ENCODE measurements around the gene CNTNAP2.

The CNTNAP2 gene

GRCh38 chr7:146788008-146788407, 671.4 kb downstream of the CNTNAP2 start:
- no peak for DNase-seq

- no peak for DNase-seq
Observed at GRCh38 chr7:146791344-146792285, 675.0 kb downstream of the CNTNAP2 start.

- no peak for DNase-seq
Observed at GRCh38 chr7:146804620-146805019, 688.0 kb downstream of the CNTNAP2 start.

- no peak for DNase-seq
Observed at GRCh38 chr7:146805082-146805481, 688.5 kb downstream of the CNTNAP2 start.

- no peak for DNase-seq
Observed at GRCh38 chr7:146826329-146826728, 709.7 kb downstream of the CNTNAP2 start.

- no peak for DNase-seq
Observed at GRCh38 chr7:146830686-146831085, 714.1 kb downstream of the CNTNAP2 start.

- DNase-seq = no peak
Observed at GRCh38 chr7:146831875-146832274, 715.3 kb downstream of the CNTNAP2 start.

GRCh38 chr7:146844405-146844804, 727.8 kb downstream of the CNTNAP2 start:
- no peak for DNase-seq

- no peak for DNase-seq
Observed at GRCh38 chr7:146858690-146859089, 742.1 kb downstream of the CNTNAP2 start.

- DNase-seq = no peak
Observed at GRCh38 chr7:146861701-146862100, 745.1 kb downstream of the CNTNAP2 start.

- DNase-seq = no peak
Observed at GRCh38 chr7:146862415-146862814, 745.8 kb downstream of the CNTNAP2 start.

- no peak for DNase-seq
Observed at GRCh38 chr7:146864644-146865043, 748.0 kb downstream of the CNTNAP2 start.

GRCh38 chr7:146865696-146866095, 749.1 kb downstream of the CNTNAP2 start:
- DNase-seq = no peak

- no peak for DNase-seq
Observed at GRCh38 chr7:146874722-146875121, 758.1 kb downstream of the CNTNAP2 start.

- no peak for DNase-seq
Observed at GRCh38 chr7:146875237-146875785, 758.7 kb downstream of the CNTNAP2 start.

- DNase-seq = no peak
Observed at GRCh38 chr7:146875981-146876380, 759.4 kb downstream of the CNTNAP2 start.

GRCh38 chr7:146876411-146876810, 759.8 kb downstream of the CNTNAP2 start:
- no peak for DNase-seq

- DNase-seq = no peak
Observed at GRCh38 chr7:146878901-146879300, 762.3 kb downstream of the CNTNAP2 start.

- no peak for DNase-seq
Observed at GRCh38 chr7:146885231-146885630, 768.6 kb downstream of the CNTNAP2 start.

GRCh38 chr7:146889806-146890555, 773.4 kb downstream of the CNTNAP2 start:
- DNase-seq = no peak

GRCh38 chr7:146892151-146892550, 775.5 kb downstream of the CNTNAP2 start:
- no peak for DNase-seq

- no peak for DNase-seq
Observed at GRCh38 chr7:146894927-146895326, 778.3 kb downstream of the CNTNAP2 start.

- DNase-seq = no peak
Observed at GRCh38 chr7:146902266-146902665, 785.7 kb downstream of the CNTNAP2 start.

- DNase-seq = no peak
Observed at GRCh38 chr7:146902728-146903127, 786.1 kb downstream of the CNTNAP2 start.
